KMS-11 (cell line): ENCODE data around the gene SNX30.

Experiments
- H2AFZ ChIP-seq: fragments of 200-600 bp; sonication (generic); 2 replicates; pipeline ENCODE4 v1.6.1; 2016; ENCODE audit warnings: antibody characterized with exemption, mixed run types, low read depth
- H3K27ac ChIP-seq: fragments of 200-600 bp; sonication (generic); 2 replicates; pipeline ENCODE4 v1.6.1; 2016; ENCODE audit warnings: mild to moderate bottlenecking, mixed run types
- H3K27me3 ChIP-seq: fragments of 200-600 bp; sonication (generic); 2 replicates; pipeline ENCODE4 v1.6.1; 2017; ENCODE audit warnings: mild to moderate bottlenecking, low read depth, mixed run types, moderate library complexity; ENCODE audit not compliant: insufficient read depth
- H3K36me3 ChIP-seq: fragments of 200-600 bp; sonication (generic); 2 replicates; pipeline ENCODE4 v1.6.1; 2017; ENCODE audit warnings: mild to moderate bottlenecking, mixed run types; ENCODE audit not compliant: insufficient read depth
- H3K4me1 ChIP-seq: fragments of 200-600 bp; sonication (generic); 2 replicates; pipeline ENCODE4 v1.6.1; 2016; ENCODE audit warnings: mild to moderate bottlenecking, low read depth, mixed run types; ENCODE audit not compliant: poor library complexity, severe bottlenecking
- H3K4me2 ChIP-seq: fragments of 200-600 bp; sonication (generic); 2 replicates; pipeline ENCODE4 v1.7.0; 2016; ENCODE audit warnings: mild to moderate bottlenecking, mixed run types
- H3K4me3 ChIP-seq: fragments of 200-600 bp; sonication (generic); IDR thresholded peaks from 2 replicates; pipeline ENCODE4 v1.6.1; 2017; ENCODE audit warnings: low read depth, low read length, mixed read lengths; ENCODE audit not compliant: insufficient read depth
- H3K79me2 ChIP-seq: fragments of 200-600 bp; sonication (generic); 2 replicates; pipeline ENCODE4 v1.6.1; 2016; ENCODE audit warnings: low read depth, mixed run types; ENCODE audit not compliant: insufficient read depth
- H3K9ac ChIP-seq: fragments of 200-600 bp; sonication (generic); 2 replicates; pipeline ENCODE4 v1.6.1; 2016; ENCODE audit warnings: mild to moderate bottlenecking, mixed run types
- H4K20me1 ChIP-seq: fragments of 200-600 bp; sonication (generic); 2 replicates; pipeline ENCODE4 v1.6.1; 2016; ENCODE audit warnings: mild to moderate bottlenecking, mixed run types; ENCODE audit not compliant: insufficient read depth
- CTCF ChIP-seq: fragments of 200-600 bp; sonication (generic); conservative IDR thresholded peaks from 2 replicates; pipeline ENCODE4 v1.6.1; 2017; ENCODE audit warnings: low read depth, mild to moderate bottlenecking, antibody characterized with exemption, low read length, moderate library complexity, mixed read lengths

The SNX30 gene

DNA sequence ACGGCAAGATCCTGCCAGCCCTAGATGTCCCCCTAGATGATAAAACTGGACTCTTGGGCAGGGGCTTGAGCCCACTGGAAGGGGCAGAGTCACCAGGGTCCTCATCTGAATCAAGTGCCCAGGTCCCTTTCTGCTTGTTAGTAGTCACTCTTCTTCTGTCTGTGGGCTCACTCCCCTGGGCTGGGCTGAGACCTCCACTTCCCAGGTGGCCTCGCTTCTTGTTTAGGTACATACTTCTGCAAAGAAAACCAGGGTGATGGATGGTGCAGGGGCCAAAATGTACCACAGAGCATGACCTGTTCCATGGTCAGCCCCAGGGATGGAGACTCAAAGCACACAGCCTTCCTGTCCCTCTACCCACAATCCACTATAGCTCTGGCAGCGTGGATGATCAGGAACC lies 141.0 kb downstream of the SNX30 start:
- Histone ChIP-seq H3K9ac (no peak overlapping the region), H3K4me3 (no peak overlapping the region), H3K27ac (no peak overlapping the region), H3K79me2 (no peaks in the 10 kb centered on the region), H2AFZ (no peak overlapping the region), H3K4me2 (no peak overlapping the region), H3K27me3 (no peaks in the 10 kb centered on the region), H4K20me1 (no peaks in the 10 kb centered on the region), H3K36me3 (no peaks in the 10 kb centered on the region), H3K4me1 (no peaks in the 10 kb centered on the region)
- TF ChIP-seq CTCF = no peak

DNA sequence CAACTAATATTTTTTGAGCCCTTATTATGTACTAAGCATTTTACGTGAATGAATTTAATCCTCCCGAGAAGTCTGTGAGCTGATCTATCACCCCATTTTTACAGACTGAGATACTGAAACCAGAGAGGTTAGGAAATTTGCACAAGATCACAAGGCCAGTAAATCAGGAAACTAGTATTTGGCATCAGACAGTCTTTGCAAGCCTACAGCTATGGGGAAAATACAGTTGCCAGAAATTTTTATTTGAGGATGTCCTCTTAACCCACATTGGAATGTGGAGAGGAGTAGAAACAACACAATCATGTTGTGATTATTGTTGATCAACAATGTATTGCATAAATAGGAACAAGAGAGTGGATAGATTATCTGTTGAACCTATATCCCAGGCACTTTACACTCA lies 142.4 kb downstream of the SNX30 start:
- H3K27ac ChIP-seq = no peak overlapping the region
- no peaks in the 10 kb centered on the region for H3K36me3 ChIP-seq
- H3K9ac ChIP-seq = no peak overlapping the region
- H3K4me3 ChIP-seq = no peak overlapping the region
- no peaks in the 10 kb centered on the region for H3K79me2 ChIP-seq
- H2AFZ ChIP-seq = no peak overlapping the region
- H3K27me3 ChIP-seq = no peaks in the 10 kb centered on the region
- H3K4me2 ChIP-seq = no peak overlapping the region
- no peaks in the 10 kb centered on the region for H3K4me1 ChIP-seq
- H4K20me1 ChIP-seq = no peaks in the 10 kb centered on the region
- no peak for TF ChIP-seq CTCF

DNA sequence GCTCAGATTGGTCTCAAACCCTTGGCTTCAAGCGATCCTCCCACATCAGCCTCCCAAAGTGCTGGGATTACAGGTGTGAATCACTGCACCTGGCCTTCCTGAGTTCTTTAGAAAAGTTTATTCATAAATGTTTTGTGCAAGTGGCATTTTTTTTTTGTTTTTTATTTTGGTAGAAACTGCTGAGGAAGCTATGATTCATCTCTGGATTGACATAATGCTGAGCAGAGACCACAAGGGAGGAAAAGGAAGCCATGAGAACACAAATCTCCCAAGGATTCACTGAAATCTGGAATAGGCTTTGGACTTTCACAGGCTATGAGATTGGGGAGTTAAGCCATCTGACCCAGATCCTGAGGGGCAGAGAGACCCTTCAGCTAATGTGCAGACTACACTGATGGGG lies 143.5 kb downstream of the SNX30 start:
- Histone ChIP-seq H3K27ac (no peak overlapping the region), H3K27me3 (no peaks in the 10 kb centered on the region), H3K4me3 (no peak overlapping the region), H3K4me1 (no peaks in the 10 kb centered on the region), H3K4me2 (no peak overlapping the region), H2AFZ (no peak overlapping the region), H4K20me1 (no peaks in the 10 kb centered on the region), H3K79me2 (no peaks in the 10 kb centered on the region), H3K36me3 (no peaks in the 10 kb centered on the region), H3K9ac (no peak overlapping the region)
- TF ChIP-seq CTCF = no peak

GRCh38 chr9:112894699-112895098 lies 144.1 kb downstream of the SNX30 start:
- Histone ChIP-seq H3K9ac (no peak overlapping the region), H2AFZ (no peak overlapping the region), H3K27me3 (no peaks in the 10 kb centered on the region), H3K4me1 (no peaks in the 10 kb centered on the region), H3K79me2 (no peaks in the 10 kb centered on the region), H3K4me3 (no peak overlapping the region), H3K27ac (no peak overlapping the region), H3K36me3 (no peaks in the 10 kb centered on the region), H4K20me1 (no peaks in the 10 kb centered on the region), H3K4me2 (no peak overlapping the region)
- TF ChIP-seq CTCF = no peak

DNA sequence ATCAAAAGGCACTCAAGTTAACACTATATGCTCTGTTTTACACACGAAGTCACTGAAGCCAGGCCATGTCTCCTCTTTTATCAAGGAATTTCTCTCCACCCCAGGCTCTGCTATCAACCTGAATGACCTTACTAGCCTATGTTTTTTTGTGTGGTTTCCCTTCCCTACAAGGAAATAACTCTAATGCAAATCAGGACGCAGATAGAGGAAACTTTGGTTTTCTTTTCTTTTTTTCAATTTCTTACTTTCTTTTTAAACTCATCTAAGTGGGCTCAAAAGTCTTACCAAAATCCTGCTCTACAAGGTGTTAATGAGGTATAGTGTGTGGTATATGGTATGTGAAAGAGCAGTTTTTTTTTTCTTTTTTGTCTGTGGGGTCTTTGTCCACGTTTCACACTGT lies 145.6 kb downstream of the SNX30 start:
- no peaks in the 10 kb centered on the region for H3K4me1 ChIP-seq
- no peaks in the 10 kb centered on the region for H3K27me3 ChIP-seq
- no peak for TF ChIP-seq CTCF
- no peaks in the 10 kb centered on the region for H4K20me1 ChIP-seq
- H3K4me3 ChIP-seq = no peak overlapping the region
- no peak overlapping the region for H3K9ac ChIP-seq
- no peak overlapping the region for H3K4me2 ChIP-seq
- H3K79me2 ChIP-seq = no peaks in the 10 kb centered on the region
- H2AFZ ChIP-seq = no peak overlapping the region
- H3K36me3 ChIP-seq = no peaks in the 10 kb centered on the region
- no peak overlapping the region for H3K27ac ChIP-seq
